Activated CD8-positive, alpha-beta T cell treated with anti-CD3 and anti-CD28 coated beads, Interleukin-2, amount 10 ng/mL, durations not matched to agents 7 days and 5 days (primary cell): Measurements from ENCODE around the gene HMOX2. TPM values are rescaled to one million over a fixed set of nuclear protein-coding genes. Genes with fewer than 3 reads are reported as not detected.

ENCODE experiments used
- ATAC-seq: fragments of 150-1000 bp; cut with Tn5 transposase; one replicate; pipeline ENCODE4 v1.10.0; 2021; ENCODE audit warnings: moderate library complexity
- CTCF ChIA-PET: fragments of 350-600 bp; sonication (Branson Sonifier 250); formaldehyde crosslinking; loops from one replicate; lab custom pipeline; 2021; ENCODE audit warnings: antibody characterized with exemption; lab: Charles Lee
- POLR2A ChIA-PET: fragments of 350-600 bp; sonication (Branson Sonifier 250); formaldehyde crosslinking; loops from one replicate; lab custom pipeline; 2021; ENCODE audit warnings: antibody characterized with exemption; lab: Charles Lee
- DNase-seq: peaks from one replicate; pipeline ENCODE4 v3.0.0-alpha.2; 2020
- H3K27ac Mint-ChIP-seq: one replicate; pipeline ENCODE4 v1.8.0; 2021; ENCODE audit warnings: mild to moderate bottlenecking, mixed read lengths
- H3K27me3 Mint-ChIP-seq: one replicate; pipeline ENCODE4 v1.8.0; 2021; ENCODE audit warnings: low read depth, mixed read lengths
- H3K36me3 Mint-ChIP-seq: one replicate; pipeline ENCODE4 v1.8.0; 2021; ENCODE audit warnings: low read depth, mixed read lengths
- H3K4me1 Mint-ChIP-seq: one replicate; pipeline ENCODE4 v1.8.0; 2021; ENCODE audit warnings: low read depth, mixed read lengths
- H3K4me3 Mint-ChIP-seq: one replicate; pipeline ENCODE4 v1.8.0; 2021; ENCODE audit warnings: mild to moderate bottlenecking, mixed read lengths
- H3K9me3 Mint-ChIP-seq: one replicate; pipeline ENCODE4 v1.8.0; 2022; ENCODE audit warnings: mixed read lengths; ENCODE audit not compliant: insufficient read depth
- total RNA-seq, 2 experiments: library from RNA; stranded (reverse); gene quantifications; one replicate each; pipeline ENCODE4 v1.2.3, GENCODE V29; 2021

The HMOX2 gene
- total RNA-seq, 2 experiments from 2014 or later: 92.6 to 97.4 TPM

- ChIA-PET CTCF (no interaction called here), POLR2A (no interaction called here)
- Mint-ChIP-seq H3K36me3 (peaks cover 62% of the 10 kb centered on the region), H3K4me3 (no peak overlapping the region), H3K4me1 (peaks cover 7% of the 10 kb centered on the region), H3K9me3 (no peaks in the 10 kb centered on the region), H3K27ac (no peak overlapping the region), H3K27me3 (no peaks in the 10 kb centered on the region)
- ATAC-seq (no peak), DNase-seq (no peak)
Measured at GRCh38 chr16:4443986-4444385, 32.2 kb upstream of the HMOX2 start.

- CTCF ChIA-PET: interaction anchor here (1.1 kb wide), 1 partner anchor 9 kb away, joined by 4 read pairs; no protein-coding TSS in a partner anchor
- Mint-ChIP-seq H3K4me3 (no peak overlapping the region), H3K36me3 (peaks cover 48% of the 10 kb centered on the region), H3K27ac (no peak overlapping the region), H3K9me3 (no peaks in the 10 kb centered on the region), H3K27me3 (no peaks in the 10 kb centered on the region), H3K4me1 (no peaks in the 10 kb centered on the region)
- POLR2A ChIA-PET: no interaction called here
- DNase-seq (no peak), ATAC-seq (no peak)
Measured at GRCh38 chr16:4450430-4450829, 25.8 kb upstream of the HMOX2 start.

- ATAC-seq (no peak), DNase-seq (no peak)
- Mint-ChIP-seq H3K36me3 (peaks cover 50% of the 10 kb centered on the region), H3K27me3 (no peaks in the 10 kb centered on the region), H3K4me1 (no peaks in the 10 kb centered on the region), H3K9me3 (no peaks in the 10 kb centered on the region), H3K4me3 (no peak overlapping the region), H3K27ac (no peak overlapping the region)
- ChIA-PET CTCF (interaction anchor here (1.1 kb wide), 1 partner anchor 8 kb away, joined by 4 read pairs; no protein-coding TSS in a partner anchor), POLR2A (no interaction called here)
Measured at GRCh38 chr16:4450931-4451519, 25.2 kb upstream of the HMOX2 start.

GRCh38 chr16:4452674-4453073 lies 23.5 kb upstream of the HMOX2 start:
- Mint-ChIP-seq H3K4me1 (no peaks in the 10 kb centered on the region), H3K36me3 (peaks cover 42% of the 10 kb centered on the region), H3K4me3 (no peak overlapping the region), H3K27me3 (no peaks in the 10 kb centered on the region), H3K9me3 (no peaks in the 10 kb centered on the region), H3K27ac (no peak overlapping the region)
- POLR2A ChIA-PET: no interaction called here
- DNase-seq (no peak), ATAC-seq (no peak)
- CTCF ChIA-PET: no interaction called here

- CTCF ChIA-PET: no interaction called here
- Mint-ChIP-seq H3K4me1 (peaks cover 7% of the 10 kb centered on the region), H3K27ac (no peak overlapping the region), H3K4me3 (no peak overlapping the region), H3K27me3 (no peaks in the 10 kb centered on the region), H3K36me3 (peaks cover 42% of the 10 kb centered on the region), H3K9me3 (no peaks in the 10 kb centered on the region)
- POLR2A ChIA-PET: interaction anchor here (1.4 kb wide), 1 partner anchor 16 kb away, joined by 3 read pairs; no protein-coding TSS in a partner anchor
- DNase-seq (no peak), ATAC-seq (no peak)
Measured at GRCh38 chr16:4454623-4455022, 21.6 kb upstream of the HMOX2 start.

DNA sequence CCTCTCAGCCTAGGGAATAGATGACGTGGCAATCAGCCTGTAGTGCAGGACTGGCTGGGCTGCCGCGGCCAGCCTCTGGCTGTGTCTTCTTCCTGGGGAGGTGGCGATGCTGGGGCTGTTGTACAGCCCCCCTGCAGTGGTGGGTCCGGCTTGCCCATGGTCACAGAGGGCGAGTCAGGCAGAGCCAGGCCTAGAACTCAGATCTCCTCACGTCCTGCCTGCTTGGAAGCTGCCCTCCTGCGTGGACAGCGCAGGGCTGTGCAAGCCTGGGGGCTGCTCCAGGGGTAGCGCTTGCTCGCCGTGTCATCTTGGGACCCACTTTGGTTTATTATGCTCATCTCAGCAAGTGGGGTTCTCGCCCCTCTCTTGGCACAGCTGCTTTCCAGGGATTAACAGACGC lies 21.1 kb upstream of the HMOX2 start:
- no peaks in the 10 kb centered on the region for H3K27me3 Mint-ChIP-seq
- ChIA-PET CTCF (no interaction called here), POLR2A (interaction anchor here (1.4 kb wide), 1 partner anchor 16 kb away, joined by 3 read pairs; no protein-coding TSS in a partner anchor)
- no peak for DNase-seq
- no peaks in the 10 kb centered on the region for H3K9me3 Mint-ChIP-seq
- H3K36me3 Mint-ChIP-seq: peaks cover 42% of the 10 kb centered on the region
- H3K4me1 Mint-ChIP-seq: peaks cover 12% of the 10 kb centered on the region
- ATAC-seq: no peak
- H3K27ac Mint-ChIP-seq: no peak overlapping the region
- H3K4me3 Mint-ChIP-seq: no peak overlapping the region

DNA sequence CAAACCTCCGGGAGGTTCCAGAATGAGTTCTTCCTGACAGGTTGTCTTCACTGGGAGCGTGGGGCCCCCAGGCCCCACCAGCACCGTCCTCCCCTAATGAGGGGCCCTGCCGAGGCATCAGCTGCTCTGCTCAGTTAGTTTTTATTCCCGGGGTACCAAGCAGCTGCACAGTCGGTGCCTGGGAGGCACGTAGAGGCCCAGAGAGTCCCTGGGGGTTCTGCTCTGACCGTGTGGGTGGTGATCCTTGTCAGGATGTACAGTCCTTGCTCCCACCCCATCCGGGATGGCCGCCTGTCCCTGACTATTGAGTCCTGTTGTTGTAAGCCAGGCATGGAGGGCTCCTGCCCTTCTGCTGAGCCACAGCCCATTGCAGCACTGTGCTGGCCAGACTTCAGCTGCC lies 20.2 kb upstream of the HMOX2 start:
- peaks cover 14% of the 10 kb centered on the region for H3K4me1 Mint-ChIP-seq
- H3K9me3 Mint-ChIP-seq: no peaks in the 10 kb centered on the region
- ChIA-PET POLR2A (interaction anchor here (1.4 kb wide), 1 partner anchor 17 kb away, joined by 3 read pairs; no protein-coding TSS in a partner anchor), CTCF (no interaction called here)
- ATAC-seq (no peak), DNase-seq (no peak)
- H3K4me3 Mint-ChIP-seq: no peak overlapping the region
- no peak overlapping the region for H3K27ac Mint-ChIP-seq
- peaks cover 38% of the 10 kb centered on the region for H3K36me3 Mint-ChIP-seq
- no peaks in the 10 kb centered on the region for H3K27me3 Mint-ChIP-seq

DNA sequence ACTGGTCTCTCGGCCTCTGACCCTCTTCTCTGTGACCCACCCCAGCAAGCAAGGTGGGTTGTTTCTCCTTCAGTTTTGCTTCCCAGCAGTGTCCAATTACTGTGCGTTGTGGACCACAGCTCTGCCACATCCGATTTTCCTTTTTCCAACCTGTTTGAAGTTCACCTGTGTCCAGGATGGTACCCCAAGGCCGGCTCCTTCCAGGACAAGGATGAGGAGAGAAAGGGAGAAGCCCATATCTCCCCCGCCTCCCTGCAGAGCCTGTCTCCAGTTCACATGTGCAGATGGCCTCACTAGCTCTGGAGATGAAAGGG lies 15.3 kb upstream of the HMOX2 start:
- no peak for DNase-seq
- CTCF ChIA-PET: interaction anchor here (1.2 kb wide), 1 partner anchor 42 kb away, joined by 4 read pairs; no protein-coding TSS in a partner anchor
- Mint-ChIP-seq H3K27me3 (no peaks in the 10 kb centered on the region), H3K9me3 (no peaks in the 10 kb centered on the region), H3K36me3 (peaks cover 35% of the 10 kb centered on the region), H3K27ac (no peak overlapping the region), H3K4me3 (no peak overlapping the region), H3K4me1 (peaks cover 27% of the 10 kb centered on the region)
- no peak for ATAC-seq
- POLR2A ChIA-PET: interaction anchor here (0.8 to 2.4 kb wide), 2 partner anchors 15 to 23 kb away, joined by 4 to 8 read pairs; partner anchors contain the start of genes HMOX2 and NMRAL1

DNA sequence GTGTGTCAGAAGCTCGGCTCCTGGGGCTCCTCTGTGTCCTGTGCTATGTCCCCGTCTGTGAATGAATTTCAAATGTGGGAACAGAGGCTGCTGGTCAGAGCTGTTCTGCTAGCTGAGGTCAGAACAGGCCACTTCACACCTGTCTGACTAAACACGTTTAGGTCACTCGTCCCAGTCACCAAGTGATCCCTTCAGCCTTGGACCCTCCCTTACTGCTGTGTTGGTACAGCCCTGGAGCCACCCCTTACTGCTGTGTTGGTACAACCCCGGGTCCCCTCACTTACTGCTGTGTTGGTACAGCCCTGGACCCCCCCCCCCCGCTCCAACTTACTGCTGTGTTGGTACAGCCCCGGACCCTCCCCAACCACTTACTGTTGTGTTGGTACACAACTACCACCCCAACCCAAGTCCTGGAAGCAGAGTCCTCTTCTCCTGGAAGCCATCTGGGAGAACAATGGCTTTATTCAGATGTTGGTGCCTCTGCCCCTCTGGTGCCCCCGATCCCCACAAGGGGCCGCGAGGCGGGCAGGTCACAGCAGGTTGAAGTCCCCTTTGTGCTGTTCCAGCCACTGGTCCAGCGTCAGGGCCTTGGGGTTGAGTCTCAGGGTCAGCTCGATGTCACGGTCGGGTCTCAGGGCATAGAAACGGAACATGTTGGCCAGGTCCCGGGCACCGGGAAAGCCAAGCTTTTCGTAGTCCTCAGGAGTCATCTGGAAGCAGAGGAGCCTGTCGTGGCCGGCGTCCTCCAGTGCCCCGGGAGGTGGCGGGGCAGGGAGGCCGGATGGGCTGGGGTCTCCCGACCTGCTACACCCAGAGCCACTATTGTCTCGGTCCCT lies 14.7 kb upstream of the HMOX2 start:
- no peaks in the 10 kb centered on the region for H3K9me3 Mint-ChIP-seq
- H3K27me3 Mint-ChIP-seq: no peaks in the 10 kb centered on the region
- no peak overlapping the region for H3K4me3 Mint-ChIP-seq
- H3K27ac Mint-ChIP-seq: no peak overlapping the region
- H3K36me3 Mint-ChIP-seq: peaks cover 41% of the 10 kb centered on the region
- H3K4me1 Mint-ChIP-seq: peaks cover 33% of the 10 kb centered on the region
- ChIA-PET CTCF (no interaction called here), POLR2A (interaction anchor here (2.4 kb wide), 1 partner anchor 14 kb away, joined by 8 read pairs; the partner anchor contains the start of genes HMOX2 and NMRAL1)
- no peak for ATAC-seq
- DNase-seq: no peak

DNA sequence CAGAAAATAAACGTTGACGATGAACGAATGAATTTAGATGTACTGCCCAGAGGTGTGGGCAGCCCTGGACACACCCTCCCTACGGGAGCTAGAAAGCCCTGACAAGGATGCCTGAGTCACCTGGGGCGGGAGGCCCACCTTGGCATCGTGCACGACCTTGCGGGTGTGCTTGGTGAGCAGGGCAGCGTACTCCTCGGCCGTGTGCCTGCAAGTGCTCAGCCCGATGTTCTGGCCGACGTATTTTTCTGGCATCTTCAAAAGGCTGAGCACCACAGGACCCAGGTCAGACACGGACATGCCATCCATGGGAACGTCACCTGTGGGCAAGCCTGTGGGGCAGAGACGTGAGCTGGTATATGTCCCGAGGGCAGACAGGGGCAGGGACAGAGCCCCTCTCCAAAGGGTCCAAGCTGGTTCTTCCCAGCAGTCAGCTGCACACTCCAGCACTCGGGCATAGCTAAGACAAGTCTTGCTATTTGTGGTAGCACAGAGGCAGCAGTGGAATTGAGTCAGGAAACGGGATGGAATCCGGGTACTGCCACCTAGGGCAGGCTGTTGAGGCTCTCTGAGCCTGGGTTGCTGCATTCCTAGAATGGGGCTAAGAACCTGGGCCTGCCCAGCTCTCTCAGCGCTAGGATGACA lies 12.6 kb upstream of the HMOX2 start:
- ChIA-PET POLR2A (no interaction called here), CTCF (interaction anchor here (1.7 kb wide), 1 partner anchor 43 kb away, joined by 6 read pairs; no protein-coding TSS in a partner anchor)
- Mint-ChIP-seq H3K4me1 (peaks cover 39% of the 10 kb centered on the region), H3K9me3 (no peaks in the 10 kb centered on the region), H3K4me3 (no peak overlapping the region), H3K27me3 (no peaks in the 10 kb centered on the region), H3K27ac (no peak overlapping the region), H3K36me3 (peaks cover 44% of the 10 kb centered on the region)
- DNase-seq (no peak), ATAC-seq (no peak)

DNA sequence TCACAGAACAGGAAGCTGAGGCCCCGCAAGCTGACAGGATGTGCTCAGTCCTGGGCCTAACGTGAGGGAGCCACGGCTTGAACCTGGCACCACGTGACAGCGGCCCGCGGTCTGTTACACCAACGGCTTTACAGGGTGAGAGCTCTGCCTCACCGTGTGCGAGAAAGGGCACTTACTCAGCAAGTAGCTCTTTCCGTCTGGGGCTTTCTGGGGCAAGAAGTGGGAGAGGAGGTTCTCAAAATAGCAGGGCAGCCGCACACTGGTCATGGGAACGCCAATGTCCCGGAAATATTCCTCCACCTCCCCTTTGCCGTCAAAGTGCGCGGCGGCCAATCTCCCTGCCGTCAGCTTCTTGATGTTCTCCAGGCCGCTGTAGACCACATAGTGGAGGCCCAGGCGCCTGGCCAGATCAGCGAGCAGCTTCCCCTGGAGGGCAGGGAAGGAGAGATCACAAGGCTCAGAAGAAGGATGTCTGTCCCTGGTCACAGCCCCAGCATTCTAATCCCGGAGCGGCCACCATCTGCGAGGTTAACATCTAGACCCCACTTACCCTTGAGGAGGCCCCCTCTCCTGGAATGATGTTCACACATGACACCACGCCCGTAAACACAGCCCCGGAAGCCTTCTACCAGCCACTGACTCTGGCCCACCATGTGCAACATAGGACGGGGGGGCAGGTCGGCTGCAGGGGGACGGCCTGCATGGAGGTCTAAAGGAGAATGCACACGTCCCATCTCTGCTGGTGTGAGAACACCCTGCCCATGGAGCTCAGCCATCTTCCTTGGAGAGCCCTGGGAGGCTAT lies 10.0 kb upstream of the HMOX2 start:
- ChIA-PET POLR2A (interaction anchor here (1.0 to 1.8 kb wide), 9 partner anchors 9 to 70 kb away, joined by 3 to 15 read pairs (median 4); partner anchors contain the start of genes CORO7, HMOX2 and NMRAL1), CTCF (interaction anchor here (0.7 to 1.8 kb wide), 8 partner anchors 10 to 82 kb away, joined by 3 to 10 read pairs (median 3); partner anchors contain the start of gene HMOX2)
- Mint-ChIP-seq H3K27ac (peak overlapping the region; percentile 76), H3K27me3 (no peaks in the 10 kb centered on the region), H3K4me1 (peaks cover 23% of the 10 kb centered on the region), H3K36me3 (peaks cover 35% of the 10 kb centered on the region), H3K9me3 (no peaks in the 10 kb centered on the region), H3K4me3 (peak overlapping the region; percentile 1)
- DNase-seq: peak; percentile 78
- peak; percentile 94 for ATAC-seq
